K562 (cell line): ENCODE data around the gene TLN1. TPM values are rescaled to one million over a fixed set of nuclear protein-coding genes. Genes with fewer than 3 reads are reported as not detected.

Source experiments
- CHD1 ChIP-seq: fragments of 200-600 bp; sonication (generic); IDR thresholded peaks from one replicate; pipeline ENCODE4 v1.6.1; 2012; ENCODE audit warnings: mild to moderate bottlenecking, moderate library complexity, low read length, inconsistent platforms
- DNMT1 ChIP-seq: fragments of 450-650 bp; IDR thresholded peaks from 2 replicates; pipeline ENCODE4 v1.6.1; 2016; ENCODE audit warnings: antibody characterized with exemption, mild to moderate bottlenecking
- KHSRP ChIP-seq: fragments of 450-650 bp; IDR thresholded peaks from 2 replicates; pipeline ENCODE4 v1.6.1; 2017
- KLF10 ChIP-seq: fragments of 250-450 bp; sonication (Bioruptor Pico); IDR thresholded peaks from 2 replicates; pipeline ENCODE4 v1.6.1; 2021; ENCODE audit warnings: matching md5 sums
- PCBP2 ChIP-seq: fragments of 200-400 bp; formaldehyde crosslinking; IDR thresholded peaks from 2 replicates; pipeline ENCODE4 v1.6.1; 2018; ENCODE audit warnings: low read length, low read depth, mild to moderate bottlenecking, moderate library complexity; ENCODE audit not compliant: poor library complexity, severe bottlenecking
- SMARCA4 ChIP-seq: fragments of 450-650 bp; IDR thresholded peaks from 2 replicates; pipeline ENCODE4 v1.6.1; 2016
- SNRNP70 ChIP-seq: fragments of 200-400 bp; formaldehyde crosslinking; optimal IDR thresholded peaks from 2 replicates; pipeline ENCODE3; 2017; ENCODE audit warnings: low read depth, low read length
- SPI1 ChIP-seq: IDR thresholded peaks from 2 replicates; pipeline ENCODE4 v1.6.1; 2011; ENCODE audit warnings: low read depth, low read length, control low read depth, borderline replicate concordance
- SREBF2 ChIP-seq: sonication (generic); formaldehyde crosslinking; IDR thresholded peaks from 2 replicates; pipeline ENCODE4 v1.4.0; 2020; ENCODE audit warnings: mild to moderate bottlenecking, missing genetic modification reagents
- ZKSCAN1 ChIP-seq: fragments of 150-350 bp; IDR thresholded peaks from 2 replicates; pipeline ENCODE4 v1.6.1; 2016; ENCODE audit warnings: low read depth, low read length
- polyA plus RNA-seq, 8 experiments: library from polyadenylated mRNA; depleted of rRNA in 4 of 8; stranded (reverse) in 5 of 8; unstranded in 3 of 8; fragments of >200 nt; fragmentation: Nextera tagmentation in 2 of 8; fragmentation: Illumina TruSeq in 1 of 8; extraction: Ambion mirVana in 2 of 8; extraction: Trizol in 1 of 8; gene quantifications; 2 replicates each; pipeline versions ENCODE4 v1.2.1 to v1.2.3, GENCODE V29; 2011 to 2014; ENCODE audit warnings: inconsistent platforms in 1 of 8, missing spikeins in 1 of 8
- total RNA-seq, 7 experiments: library from RNA; depleted of rRNA in 6 of 7; stranded (reverse); fragments of >200 nt in 6 of 7; fragmentation: Illumina TruSeq in 2 of 7; extraction: Trizol in 2 of 7; gene quantifications; 2 replicates each; pipeline versions ENCODE4 v1.2.1 to v1.2.3, GENCODE V29; 2011 to 2021; ENCODE audit warnings: low replicate concordance in 1 of 7
- TF ChIP-seq, protein P1 (sequence below), 2 experiments: fragments of 450-650 bp; conservative IDR thresholded peaks; 2 replicates each; pipeline ENCODE4 v1.6.1; 2017; ENCODE audit warnings: mild to moderate bottlenecking in 2 of 2, moderate library complexity in 2 of 2
- TF ChIP-seq, protein P2 (sequence below): fragments of 450-650 bp; IDR thresholded peaks from 2 replicates; pipeline ENCODE4 v1.6.1; 2016; ENCODE audit warnings: low read depth
- TF ChIP-seq, protein P3 (sequence below): fragments of 450-650 bp; formaldehyde crosslinking; IDR thresholded peaks from 2 replicates; pipeline ENCODE4 v1.4.0; 2020; ENCODE audit warnings: mild to moderate bottlenecking, moderate library complexity
- TF ChIP-seq, protein P4 (sequence below): fragments of 450-650 bp; formaldehyde crosslinking; IDR thresholded peaks from 2 replicates; pipeline ENCODE4 v1.4.0; 2020; ENCODE audit warnings: mild to moderate bottlenecking, moderate library complexity
- TF ChIP-seq, protein P5 (sequence below): sonication (generic); formaldehyde crosslinking; IDR thresholded peaks from 2 replicates; pipeline ENCODE4 v1.8.0; 2022; ENCODE audit warnings: mild to moderate bottlenecking, missing genetic modification reagents

The TLN1 gene
- total and polyA plus RNA-seq, 9 of the 15 experiments (the other 6 are each of a cell fraction or from before 2014, with no cell fraction given): 3.6 to 240 (median 54.8) TPM

DNA sequence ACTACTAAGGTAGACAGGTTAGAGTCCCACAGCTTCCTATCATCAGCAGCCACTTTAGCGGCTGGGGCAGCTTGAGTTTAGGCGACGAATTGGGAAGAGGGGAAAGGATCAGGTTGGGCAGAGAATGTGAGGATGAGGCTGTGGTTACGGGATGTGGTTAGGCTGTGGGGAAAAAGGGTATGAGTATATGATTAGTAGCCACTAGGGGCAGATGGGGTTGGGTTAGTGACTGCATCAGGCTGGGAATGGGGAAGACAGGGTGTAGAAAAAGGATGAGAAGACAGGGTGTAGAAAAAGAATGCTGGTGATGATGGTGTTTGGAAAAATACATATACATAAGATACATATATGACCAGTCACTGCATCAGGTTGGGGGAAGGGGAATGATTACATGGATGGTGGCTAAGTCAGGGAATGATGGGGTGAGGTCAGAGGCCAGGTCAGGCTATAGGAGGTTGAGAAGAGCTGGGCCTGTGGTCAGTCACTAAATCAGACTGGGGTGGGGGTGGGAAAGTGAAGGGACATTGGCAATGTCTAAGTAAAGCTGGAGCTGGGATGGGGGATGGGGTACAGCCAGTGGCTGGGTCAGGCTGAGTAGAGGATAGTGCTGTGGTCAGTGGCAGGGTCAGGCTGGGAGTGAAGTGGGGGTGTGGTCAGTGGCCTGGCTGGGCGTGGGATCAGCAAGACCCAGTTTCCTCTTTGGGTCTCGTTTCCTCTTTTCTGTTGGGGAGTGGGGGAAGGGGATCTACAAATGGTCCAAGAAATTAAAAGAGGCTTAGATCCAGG, 2.1 kb downstream of the TLN1 start (continued):
- TF ChIP-seq, protein P1, sequence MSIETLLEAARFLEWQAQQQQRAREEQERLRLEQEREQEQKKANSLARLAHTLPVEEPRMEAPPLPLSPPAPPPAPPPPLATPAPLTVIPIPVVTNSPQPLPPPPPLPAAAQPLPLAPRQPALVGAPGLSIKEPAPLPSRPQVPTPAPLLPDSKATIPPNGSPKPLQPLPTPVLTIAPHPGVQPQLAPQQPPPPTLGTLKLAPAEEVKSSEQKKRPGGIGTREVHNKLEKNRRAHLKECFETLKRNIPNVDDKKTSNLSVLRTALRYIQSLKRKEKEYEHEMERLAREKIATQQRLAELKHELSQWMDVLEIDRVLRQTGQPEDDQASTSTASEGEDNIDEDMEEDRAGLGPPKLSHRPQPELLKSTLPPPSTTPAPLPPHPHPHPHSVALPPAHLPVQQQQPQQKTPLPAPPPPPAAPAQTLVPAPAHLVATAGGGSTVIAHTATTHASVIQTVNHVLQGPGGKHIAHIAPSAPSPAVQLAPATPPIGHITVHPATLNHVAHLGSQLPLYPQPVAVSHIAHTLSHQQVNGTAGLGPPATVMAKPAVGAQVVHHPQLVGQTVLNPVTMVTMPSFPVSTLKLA (conservative IDR thresholded peaks at IDR 0.05): peak in 1 of 2 experiments; percentile 32; a peak in 2 of 4 replicates
- TF ChIP-seq PCBP2: no peak
- TF ChIP-seq, protein P2, sequence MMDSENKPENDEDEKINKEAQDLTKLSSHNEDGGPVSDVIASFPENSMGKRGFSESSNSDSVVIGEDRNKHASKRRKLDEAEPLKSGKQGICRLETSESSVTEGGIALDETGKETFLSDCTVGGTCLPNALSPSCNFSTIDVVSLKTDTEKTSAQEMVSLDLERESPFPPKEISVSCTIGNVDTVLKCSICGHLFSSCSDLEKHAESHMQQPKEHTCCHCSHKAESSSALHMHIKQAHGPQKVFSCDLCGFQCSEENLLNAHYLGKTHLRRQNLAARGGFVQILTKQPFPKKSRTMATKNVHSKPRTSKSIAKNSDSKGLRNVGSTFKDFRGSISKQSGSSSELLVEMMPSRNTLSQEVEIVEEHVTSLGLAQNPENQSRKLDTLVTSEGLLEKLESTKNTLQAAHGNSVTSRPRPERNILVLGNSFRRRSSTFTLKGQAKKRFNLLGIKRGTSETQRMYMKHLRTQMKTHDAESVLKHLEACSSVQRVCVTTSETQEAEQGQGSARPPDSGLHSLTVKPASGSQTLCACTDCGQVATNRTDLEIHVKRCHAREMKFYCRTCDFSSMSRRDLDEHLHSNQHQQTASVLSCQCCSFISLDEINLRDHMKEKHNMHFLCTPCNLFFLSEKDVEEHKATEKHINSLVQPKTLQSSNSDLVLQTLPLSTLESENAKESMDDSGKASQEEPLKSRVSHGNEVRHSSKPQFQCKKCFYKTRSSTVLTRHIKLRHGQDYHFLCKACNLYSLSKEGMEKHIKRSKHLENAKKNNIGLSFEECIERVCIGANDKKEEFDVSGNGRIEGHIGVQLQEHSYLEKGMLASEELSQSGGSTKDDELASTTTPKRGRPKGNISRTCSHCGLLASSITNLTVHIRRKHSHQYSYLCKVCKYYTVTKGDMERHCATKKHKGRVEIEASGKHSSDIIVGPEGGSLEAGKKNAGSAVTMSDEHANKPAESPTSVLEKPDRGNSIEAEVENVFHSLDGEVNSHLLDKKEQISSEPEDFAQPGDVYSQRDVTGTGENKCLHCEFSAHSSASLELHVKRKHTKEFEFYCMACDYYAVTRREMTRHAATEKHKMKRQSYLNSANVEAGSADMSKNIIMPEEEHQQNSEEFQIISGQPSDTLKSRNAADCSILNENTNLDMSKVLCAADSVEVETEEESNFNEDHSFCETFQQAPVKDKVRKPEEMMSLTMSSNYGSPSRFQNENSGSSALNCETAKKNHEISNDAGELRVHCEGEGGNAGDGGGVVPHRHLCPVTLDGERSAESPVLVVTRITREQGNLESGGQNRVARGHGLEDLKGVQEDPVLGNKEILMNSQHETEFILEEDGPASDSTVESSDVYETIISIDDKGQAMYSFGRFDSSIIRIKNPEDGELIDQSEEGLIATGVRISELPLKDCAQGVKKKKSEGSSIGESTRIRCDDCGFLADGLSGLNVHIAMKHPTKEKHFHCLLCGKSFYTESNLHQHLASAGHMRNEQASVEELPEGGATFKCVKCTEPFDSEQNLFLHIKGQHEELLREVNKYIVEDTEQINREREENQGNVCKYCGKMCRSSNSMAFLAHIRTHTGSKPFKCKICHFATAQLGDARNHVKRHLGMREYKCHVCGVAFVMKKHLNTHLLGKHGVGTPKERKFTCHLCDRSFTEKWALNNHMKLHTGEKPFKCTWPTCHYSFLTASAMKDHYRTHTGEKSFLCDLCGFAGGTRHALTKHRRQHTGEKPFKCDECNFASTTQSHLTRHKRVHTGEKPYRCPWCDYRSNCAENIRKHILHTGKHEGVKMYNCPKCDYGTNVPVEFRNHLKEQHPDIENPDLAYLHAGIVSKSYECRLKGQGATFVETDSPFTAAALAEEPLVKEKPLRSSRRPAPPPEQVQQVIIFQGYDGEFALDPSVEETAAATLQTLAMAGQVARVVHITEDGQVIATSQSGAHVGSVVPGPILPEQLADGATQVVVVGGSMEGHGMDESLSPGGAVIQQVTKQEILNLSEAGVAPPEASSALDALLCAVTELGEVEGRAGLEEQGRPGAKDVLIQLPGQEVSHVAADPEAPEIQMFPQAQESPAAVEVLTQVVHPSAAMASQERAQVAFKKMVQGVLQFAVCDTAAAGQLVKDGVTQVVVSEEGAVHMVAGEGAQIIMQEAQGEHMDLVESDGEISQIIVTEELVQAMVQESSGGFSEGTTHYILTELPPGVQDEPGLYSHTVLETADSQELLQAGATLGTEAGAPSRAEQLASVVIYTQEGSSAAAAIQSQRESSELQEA: no peak
- no peak for TF ChIP-seq SNRNP70
- no peak for TF ChIP-seq ZKSCAN1
- no peak for TF ChIP-seq KHSRP
- TF ChIP-seq KLF10 (CRISPR knock-in tag): no peak
- TF ChIP-seq, protein P3, sequence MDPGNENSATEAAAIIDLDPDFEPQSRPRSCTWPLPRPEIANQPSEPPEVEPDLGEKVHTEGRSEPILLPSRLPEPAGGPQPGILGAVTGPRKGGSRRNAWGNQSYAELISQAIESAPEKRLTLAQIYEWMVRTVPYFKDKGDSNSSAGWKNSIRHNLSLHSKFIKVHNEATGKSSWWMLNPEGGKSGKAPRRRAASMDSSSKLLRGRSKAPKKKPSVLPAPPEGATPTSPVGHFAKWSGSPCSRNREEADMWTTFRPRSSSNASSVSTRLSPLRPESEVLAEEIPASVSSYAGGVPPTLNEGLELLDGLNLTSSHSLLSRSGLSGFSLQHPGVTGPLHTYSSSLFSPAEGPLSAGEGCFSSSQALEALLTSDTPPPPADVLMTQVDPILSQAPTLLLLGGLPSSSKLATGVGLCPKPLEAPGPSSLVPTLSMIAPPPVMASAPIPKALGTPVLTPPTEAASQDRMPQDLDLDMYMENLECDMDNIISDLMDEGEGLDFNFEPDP (CRISPR knock-in tag): no peak
- TF ChIP-seq, protein P4, sequence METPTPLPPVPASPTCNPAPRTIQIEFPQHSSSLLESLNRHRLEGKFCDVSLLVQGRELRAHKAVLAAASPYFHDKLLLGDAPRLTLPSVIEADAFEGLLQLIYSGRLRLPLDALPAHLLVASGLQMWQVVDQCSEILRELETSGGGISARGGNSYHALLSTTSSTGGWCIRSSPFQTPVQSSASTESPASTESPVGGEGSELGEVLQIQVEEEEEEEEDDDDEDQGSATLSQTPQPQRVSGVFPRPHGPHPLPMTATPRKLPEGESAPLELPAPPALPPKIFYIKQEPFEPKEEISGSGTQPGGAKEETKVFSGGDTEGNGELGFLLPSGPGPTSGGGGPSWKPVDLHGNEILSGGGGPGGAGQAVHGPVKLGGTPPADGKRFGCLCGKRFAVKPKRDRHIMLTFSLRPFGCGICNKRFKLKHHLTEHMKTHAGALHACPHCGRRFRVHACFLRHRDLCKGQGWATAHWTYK (CRISPR knock-in tag): peak; percentile 98
- peak; percentile 39; the same call in 1 of the 2 replicates for TF ChIP-seq SMARCA4
- no peak for TF ChIP-seq DNMT1
- TF ChIP-seq SREBF2 (CRISPR knock-in tag): no peak
- TF ChIP-seq CHD1: no peak
- TF ChIP-seq SPI1: peak; percentile 91
- TF ChIP-seq, protein P5, sequence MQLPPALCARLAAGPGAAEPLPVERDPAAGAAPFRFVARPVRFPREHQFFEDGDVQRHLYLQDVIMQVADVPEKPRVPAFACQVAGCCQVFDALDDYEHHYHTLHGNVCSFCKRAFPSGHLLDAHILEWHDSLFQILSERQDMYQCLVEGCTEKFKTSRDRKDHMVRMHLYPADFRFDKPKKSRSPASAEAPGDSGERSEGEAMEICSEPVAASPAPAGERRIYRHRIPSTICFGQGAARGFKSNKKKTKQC (CRISPR knock-in tag): no peak
